ENCODE results near the gene IGSF9.

DNA sequence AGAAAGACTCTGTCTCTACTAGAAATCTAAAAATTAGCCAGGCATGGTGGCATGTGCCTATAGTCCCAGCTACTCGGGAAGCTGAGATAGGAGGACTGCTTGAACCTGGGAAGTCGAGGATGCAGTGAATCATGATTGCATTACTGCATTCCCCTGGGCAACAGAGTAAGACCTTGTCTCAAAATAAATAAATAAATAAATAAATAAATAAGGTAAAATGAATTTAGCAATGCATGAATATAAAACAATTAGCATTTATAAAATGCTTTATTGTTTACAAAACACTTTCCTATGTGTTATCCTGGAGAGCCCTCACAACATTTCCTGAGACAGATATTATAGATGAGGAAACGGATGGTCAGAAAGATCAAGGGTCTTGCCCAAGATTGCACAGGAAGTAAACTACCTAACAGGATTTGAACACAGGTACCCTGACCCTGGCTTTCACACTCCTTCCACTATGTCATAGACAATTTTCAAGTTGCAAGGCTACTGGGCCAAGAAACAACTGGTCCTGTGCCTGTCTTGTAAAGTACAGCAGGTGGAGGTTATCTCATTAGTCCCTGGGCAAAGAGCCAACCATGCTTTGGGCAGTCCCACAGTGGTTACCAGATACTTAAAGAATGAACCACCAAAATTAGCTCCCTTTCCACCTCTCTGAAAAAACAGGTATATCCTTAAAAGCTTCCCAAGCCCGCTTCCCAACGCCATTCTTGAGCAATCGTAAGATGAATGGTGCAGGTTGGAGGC is 67.5 kb downstream of the IGSF9 start:
- no peak for TF ChIP-seq CTCF (IDR thresholded peaks at IDR 0.05; ENCODE audit: insufficient read depth, low read length, poor library complexity, severe bottlenecking)
- TF ChIP-seq EZH2phosphoT487 (conservative IDR thresholded peaks at IDR 0.05; ENCODE audit: low read length): no peak

All from SU-DHL-6 (cell line).